Duodenal mucosa (tissue), 2 donors: ENCODE measurements around the gene SH3BP4.

Source experiments
- H3K27ac ChIP-seq: one replicate; pipeline ENCODE4 v1.7.0; 2013; ENCODE audit warnings: low read depth, low read length
- H3K27me3 ChIP-seq, 2 donors: one replicate each; pipeline ENCODE4 v1.7.0; 2013; ENCODE audit warnings: low read length in 2 of 2, control low read depth in 1 of 2; ENCODE audit not compliant: insufficient read depth in 2 of 2, control insufficient read depth in 1 of 2
- H3K36me3 ChIP-seq, 2 donors: one replicate each; pipeline ENCODE4 v1.7.0; 2013; ENCODE audit warnings: low read length in 2 of 2, control low read depth in 1 of 2; ENCODE audit not compliant: insufficient read depth in 2 of 2, control insufficient read depth in 1 of 2
- H3K4me1 ChIP-seq, 2 donors: one replicate each; pipeline ENCODE4 v1.7.0; 2013; ENCODE audit warnings: low read length in 2 of 2, control low read depth in 1 of 2; ENCODE audit not compliant: insufficient read depth in 2 of 2, control insufficient read depth in 1 of 2
- H3K4me3 ChIP-seq, 2 donors: one replicate each; pipeline ENCODE4 v1.7.0; 2013; ENCODE audit warnings: low read length in 2 of 2, low read depth in 1 of 2
- H3K9ac ChIP-seq, 2 donors: one replicate each; pipeline ENCODE4 v1.7.0; 2013; ENCODE audit warnings: low read length in 2 of 2, low read depth in 1 of 2
- H3K9me3 ChIP-seq, 2 donors: one replicate each; pipeline ENCODE4 v1.7.0; 2013; ENCODE audit warnings: low read length in 2 of 2, control low read depth in 1 of 2; ENCODE audit not compliant: control insufficient read depth in 1 of 2

SH3BP4 gene

GRCh38 chr2:234917211-234917975 lies 34.4 kb upstream of the SH3BP4 start:
- no peak overlapping the region for H3K9ac ChIP-seq
- H3K4me3 ChIP-seq, result no peak overlapping the region
- H3K36me3 ChIP-seq, result no peaks in the 10 kb centered on the region
- H3K9me3 ChIP-seq, result no peaks in the 10 kb centered on the region
- H3K4me1 ChIP-seq, result no peaks in the 10 kb centered on the region
- H3K27ac ChIP-seq, result no peak overlapping the region
- H3K27me3 ChIP-seq, result no peaks in the 10 kb centered on the region

DNA sequence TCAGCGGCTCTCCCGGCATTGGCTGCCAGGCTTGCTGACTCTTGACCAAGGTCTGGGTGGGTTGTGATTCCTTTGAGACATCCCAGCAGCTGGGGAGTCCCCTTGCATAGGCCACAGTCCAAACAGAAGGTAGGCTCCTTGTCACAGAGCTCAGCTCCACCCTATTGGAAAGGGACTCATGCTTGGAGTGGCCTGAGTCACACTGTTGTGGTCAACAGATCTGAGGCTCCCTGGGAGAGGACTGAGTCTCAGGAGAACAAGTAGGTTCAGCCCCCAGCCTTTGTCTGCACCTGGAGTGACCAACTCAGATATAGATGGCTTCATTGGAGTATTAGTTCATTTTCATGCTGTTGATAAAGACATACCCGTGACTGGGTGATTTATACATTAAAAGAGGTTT lies 32.1 kb upstream of the SH3BP4 start:
- no peaks in the 10 kb centered on the region for H3K27me3 ChIP-seq
- H3K27ac ChIP-seq, result no peak overlapping the region
- H3K4me3 ChIP-seq, result no peak overlapping the region
- H3K9me3 ChIP-seq, result no peaks in the 10 kb centered on the region
- no peaks in the 10 kb centered on the region for H3K36me3 ChIP-seq
- H3K4me1 ChIP-seq, result no peaks in the 10 kb centered on the region
- no peak overlapping the region for H3K9ac ChIP-seq

- Histone ChIP-seq H3K9ac (no peak overlapping the region), H3K27ac (no peak overlapping the region), H3K9me3 (no peaks in the 10 kb centered on the region), H3K4me3 (no peak overlapping the region), H3K27me3 (no peaks in the 10 kb centered on the region), H3K4me1 (no peaks in the 10 kb centered on the region), H3K36me3 (no peaks in the 10 kb centered on the region)
Measured at GRCh38 chr2:234920836-234921235, 31.0 kb upstream of the SH3BP4 start.

DNA sequence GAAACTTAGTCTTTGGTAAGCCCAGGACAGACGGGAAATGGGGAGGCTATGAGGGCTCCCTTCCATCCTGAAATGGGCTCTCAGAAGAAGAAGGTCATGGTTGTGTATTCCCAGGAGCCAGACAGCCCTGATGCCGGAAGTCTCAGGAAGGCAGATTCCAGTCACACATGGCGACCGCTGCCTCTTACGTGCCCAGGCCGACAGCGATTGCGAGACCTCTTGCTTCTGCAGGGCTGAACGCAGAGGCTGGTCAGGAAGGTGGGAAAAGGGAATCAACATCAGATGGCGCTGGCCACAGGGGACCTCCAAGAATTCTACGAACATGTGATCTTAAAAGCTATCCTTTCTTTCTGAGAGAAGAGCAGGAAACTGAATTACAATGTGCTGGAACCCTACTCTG lies 22.8 kb upstream of the SH3BP4 start:
- Histone ChIP-seq H3K36me3 (no peaks in the 10 kb centered on the region), H3K27me3 (no peaks in the 10 kb centered on the region), H3K4me1 (no peaks in the 10 kb centered on the region), H3K4me3 (no peak overlapping the region), H3K9me3 (no peaks in the 10 kb centered on the region), H3K9ac (no peak overlapping the region), H3K27ac (no peak overlapping the region)

- no peaks in the 10 kb centered on the region for H3K36me3 ChIP-seq
- no peaks in the 10 kb centered on the region for H3K4me1 ChIP-seq
- H3K9ac ChIP-seq, result no peak overlapping the region
- no peak overlapping the region for H3K27ac ChIP-seq
- no peak overlapping the region for H3K4me3 ChIP-seq
- no peaks in the 10 kb centered on the region for H3K9me3 ChIP-seq
- H3K27me3 ChIP-seq, result no peaks in the 10 kb centered on the region
Measured at GRCh38 chr2:234930397-234930796, 21.4 kb upstream of the SH3BP4 start.

- Histone ChIP-seq H3K4me1 (no peaks in the 10 kb centered on the region), H3K36me3 (no peaks in the 10 kb centered on the region), H3K9me3 (no peaks in the 10 kb centered on the region), H3K27me3 (no peaks in the 10 kb centered on the region), H3K27ac (no peak overlapping the region), H3K4me3 (no peak overlapping the region), H3K9ac (no peak overlapping the region)
Measured at GRCh38 chr2:234931371-234931770, 20.4 kb upstream of the SH3BP4 start.

- no peaks in the 10 kb centered on the region for H3K36me3 ChIP-seq
- H3K27ac ChIP-seq, result no peak overlapping the region
- no peak overlapping the region for H3K9ac ChIP-seq
- no peak overlapping the region for H3K4me3 ChIP-seq
- no peaks in the 10 kb centered on the region for H3K9me3 ChIP-seq
- H3K27me3 ChIP-seq, result no peaks in the 10 kb centered on the region
- no peaks in the 10 kb centered on the region for H3K4me1 ChIP-seq
Measured at GRCh38 chr2:234932591-234933168, 19.1 kb upstream of the SH3BP4 start.

DNA sequence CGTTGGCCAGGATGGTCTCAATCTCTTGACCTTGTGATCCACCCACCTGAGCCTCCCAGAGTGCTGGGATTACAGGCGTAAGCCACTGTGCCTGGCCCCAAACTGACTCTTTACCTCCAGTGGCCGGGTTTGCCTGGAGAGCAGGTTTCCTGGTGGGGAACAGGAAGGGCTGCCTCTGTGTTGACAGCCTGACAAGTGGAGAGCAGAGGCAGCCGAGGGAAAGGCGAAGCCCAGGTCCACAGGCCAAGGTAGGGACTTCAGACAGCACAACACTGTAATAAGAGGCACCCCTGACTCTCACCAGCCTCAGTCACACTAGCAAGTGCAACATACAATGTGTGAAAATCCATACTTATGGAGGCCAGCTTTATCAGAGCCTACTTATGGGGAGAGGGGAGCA lies 16.5 kb upstream of the SH3BP4 start:
- H3K4me1 ChIP-seq, result no peaks in the 10 kb centered on the region
- no peak overlapping the region for H3K27ac ChIP-seq
- H3K27me3 ChIP-seq, result no peaks in the 10 kb centered on the region

DNA sequence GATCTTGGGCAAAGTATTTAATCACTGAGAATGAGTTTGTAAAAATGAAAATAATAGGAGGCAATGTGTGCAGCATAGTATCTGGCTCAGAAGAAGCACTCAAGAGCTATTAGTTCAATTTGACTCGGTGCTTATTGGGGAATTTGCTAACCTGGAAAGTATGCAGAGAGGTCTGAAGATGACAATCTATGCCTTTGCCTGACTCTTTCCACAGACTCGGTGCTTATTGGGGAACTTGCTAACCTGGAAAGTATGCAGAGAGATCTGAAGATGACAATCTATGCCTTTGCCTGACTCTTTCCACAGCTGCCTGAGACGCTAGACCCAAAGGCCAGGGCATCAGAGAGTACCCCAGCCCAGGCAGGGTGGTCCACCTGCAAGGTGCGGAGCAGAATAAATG lies 12.2 kb upstream of the SH3BP4 start:
- no peak overlapping the region for H3K9ac ChIP-seq
- no peaks in the 10 kb centered on the region for H3K27me3 ChIP-seq
- H3K36me3 ChIP-seq, result no peaks in the 10 kb centered on the region
- H3K27ac ChIP-seq, result no peak overlapping the region
- no peaks in the 10 kb centered on the region for H3K4me1 ChIP-seq
- H3K9me3 ChIP-seq, result no peaks in the 10 kb centered on the region
- H3K4me3 ChIP-seq, result no peak overlapping the region

More for the DNA sequence above, 16.5 kb upstream of the SH3BP4 start:
- Histone ChIP-seq H3K9ac (no peak overlapping the region), H3K9me3 (no peaks in the 10 kb centered on the region), H3K36me3 (no peaks in the 10 kb centered on the region), H3K4me3 (no peak overlapping the region)

- no peaks in the 10 kb centered on the region for H3K9me3 ChIP-seq
- H3K27ac ChIP-seq, result no peak overlapping the region
- no peaks in the 10 kb centered on the region for H3K4me1 ChIP-seq
- H3K4me3 ChIP-seq, result no peak overlapping the region
- no peaks in the 10 kb centered on the region for H3K36me3 ChIP-seq
- no peak overlapping the region for H3K9ac ChIP-seq
- no peaks in the 10 kb centered on the region for H3K27me3 ChIP-seq
Measured at GRCh38 chr2:234939996-234940395, 11.8 kb upstream of the SH3BP4 start.
